ENCODE measurements around the gene PTBP1.

DNA sequence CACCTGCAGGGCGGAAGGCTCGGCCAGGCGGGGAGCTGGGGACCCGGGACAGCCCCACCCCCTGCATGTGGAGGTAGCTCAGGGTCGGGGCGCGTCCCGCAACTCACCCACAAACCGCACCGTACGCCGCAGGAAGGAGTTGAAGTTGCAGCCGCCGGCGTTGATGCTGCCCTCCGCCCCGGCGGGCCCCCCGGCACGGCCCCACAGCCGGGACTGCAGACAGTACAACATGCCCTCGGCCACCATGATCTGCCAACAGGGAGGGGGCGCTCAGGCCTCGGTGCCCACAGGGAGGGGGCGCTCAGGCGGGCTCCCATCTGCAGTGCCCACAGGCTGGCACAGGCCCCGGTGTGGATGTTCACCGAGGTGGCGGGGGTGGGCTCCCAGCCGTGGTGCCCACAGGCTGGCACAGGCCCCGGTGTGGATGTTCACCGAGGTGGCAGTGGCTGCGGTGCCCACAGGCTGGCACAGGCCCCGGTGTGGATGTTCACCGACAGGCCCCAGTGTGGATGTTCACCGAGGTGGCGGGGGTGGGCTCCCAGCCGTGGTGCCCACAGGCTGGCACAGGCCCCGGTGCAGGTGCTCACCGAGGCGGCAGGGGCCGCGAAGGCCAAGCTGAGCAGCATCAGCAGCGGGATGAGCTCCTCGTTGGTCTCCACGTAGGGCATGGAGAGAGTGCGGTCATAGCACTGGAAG is 18.0 kb downstream of the PTBP1 start:
- TF ChIP-seq, protein P1, sequence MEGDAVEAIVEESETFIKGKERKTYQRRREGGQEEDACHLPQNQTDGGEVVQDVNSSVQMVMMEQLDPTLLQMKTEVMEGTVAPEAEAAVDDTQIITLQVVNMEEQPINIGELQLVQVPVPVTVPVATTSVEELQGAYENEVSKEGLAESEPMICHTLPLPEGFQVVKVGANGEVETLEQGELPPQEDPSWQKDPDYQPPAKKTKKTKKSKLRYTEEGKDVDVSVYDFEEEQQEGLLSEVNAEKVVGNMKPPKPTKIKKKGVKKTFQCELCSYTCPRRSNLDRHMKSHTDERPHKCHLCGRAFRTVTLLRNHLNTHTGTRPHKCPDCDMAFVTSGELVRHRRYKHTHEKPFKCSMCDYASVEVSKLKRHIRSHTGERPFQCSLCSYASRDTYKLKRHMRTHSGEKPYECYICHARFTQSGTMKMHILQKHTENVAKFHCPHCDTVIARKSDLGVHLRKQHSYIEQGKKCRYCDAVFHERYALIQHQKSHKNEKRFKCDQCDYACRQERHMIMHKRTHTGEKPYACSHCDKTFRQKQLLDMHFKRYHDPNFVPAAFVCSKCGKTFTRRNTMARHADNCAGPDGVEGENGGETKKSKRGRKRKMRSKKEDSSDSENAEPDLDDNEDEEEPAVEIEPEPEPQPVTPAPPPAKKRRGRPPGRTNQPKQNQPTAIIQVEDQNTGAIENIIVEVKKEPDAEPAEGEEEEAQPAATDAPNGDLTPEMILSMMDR (conservative IDR thresholded peaks at IDR 0.05; ENCODE audit: low read length) = no peak
- no peak for TF ChIP-seq EZH2phosphoT487 (IDR thresholded peaks at IDR 0.05; ENCODE audit: borderline replicate concordance, low read depth, low read length)

All from OCI-LY7 (cell line).